HCT116 (cell line): Measurements from ENCODE around the gene ADGRL3. TPM values are rescaled to one million over a fixed set of nuclear protein-coding genes. Genes with fewer than 3 reads are reported as not detected.

Source experiments
- ATAC-seq: fragments of 200-7000 bp; cut with Tn5 transposase; 2 replicates; pipeline ENCODE4 v1.9.1; 2020; ENCODE audit warnings: mild to moderate bottlenecking, moderate library complexity
- BruUV-seq: library from RNA; stranded (reverse); fragments of 400-500 nt; replicated peaks from 2 replicates; lab custom pipeline; 2021; lab: Mats Ljungman, UMichigan
- CTCF ChIA-PET: fragments of 300-600 bp; sonication (Branson Sonifier 250); formaldehyde crosslinking; loops from one replicate; lab custom pipeline; 2021; ENCODE audit warnings: antibody characterized with exemption; lab: Charles Lee
- POLR2A ChIA-PET: fragments of 300-600, 350-600 bp; sonication (Branson Sonifier 250); formaldehyde crosslinking; loops from one replicate; lab custom pipeline; 2021; ENCODE audit warnings: antibody characterized with exemption; lab: Charles Lee
- RAD21 ChIA-PET, 2 experiments: fragments of 300-600 bp; sonication (Branson Sonifier 250); formaldehyde crosslinking; loops; one replicate each; lab custom pipeline; 2023; ENCODE audit warnings: low total read pairs in 2 of 2; ENCODE audit not compliant: uncharacterized antibody in 2 of 2, unreplicated experiment in 2 of 2, low non-redundant PET in 1 of 2; lab: Charles Lee
- DNase-seq: peaks from one replicate; pipeline ENCODE4 v3.0.0-alpha.2; 2010; ENCODE audit warnings: low read depth, low spot score
- H2AFZ ChIP-seq: fragments of 200-600 bp; shearing (Covaris generic), sonication (generic); 2 replicates; pipeline ENCODE4 v1.6.1; 2017; ENCODE audit warnings: low read depth, mixed run types, mixed read lengths, antibody characterized with exemption, low read length; ENCODE audit not compliant: poor library complexity, severe bottlenecking
- H3K27ac ChIP-seq: 2 replicates; pipeline ENCODE4 v1.5.1; 2012; ENCODE audit warnings: low read depth, low read length
- H3K27me3 ChIP-seq: fragments of 200-600 bp; sonication (generic); 2 replicates; pipeline ENCODE4 v1.6.1; 2016; ENCODE audit warnings: mixed run types, low read length, mixed read lengths; ENCODE audit not compliant: insufficient read depth
- H3K36me3 ChIP-seq, 2 experiments: fragments of 200-500 bp in 1 of 2; fragments of 200-600 bp in 1 of 2; sonication (Bioruptor generic) in 1 of 2; sonication (generic) in 1 of 2; 2 replicates each; pipeline versions ENCODE4 v1.5.1 to v1.6.1; 2014 to 2016; ENCODE audit warnings: low read length in 2 of 2, inconsistent platforms in 1 of 2, mixed read lengths in 1 of 2, mixed run types in 1 of 2; ENCODE audit not compliant: insufficient read depth in 2 of 2, control insufficient read depth in 1 of 2
- H3K4me1 ChIP-seq, 2 experiments: fragments of 200-600 bp in 1 of 2; sonication (generic) in 1 of 2; 2 replicates each; pipeline versions ENCODE4 v1.5.1 to v1.6.1; 2012 to 2017; ENCODE audit warnings: low read length in 2 of 2, inconsistent platforms in 1 of 2, mild to moderate bottlenecking in 1 of 2, mixed read lengths in 1 of 2, mixed run types in 1 of 2, moderate library complexity in 1 of 2; ENCODE audit not compliant: insufficient read depth in 2 of 2, control insufficient read depth in 1 of 2
- H3K4me2 ChIP-seq: fragments of 200-600 bp; sonication (generic); 2 replicates; pipeline ENCODE4 v1.6.1; 2017; ENCODE audit warnings: mixed run types, low read length, mixed read lengths
- H3K4me3 ChIP-seq, 2 experiments: fragments of 200-600 bp in 1 of 2; sonication (generic) in 1 of 2; replicated peaks in 1 of 2; 2 replicates each; pipeline ENCODE4 v1.5.1; 2011 to 2016; ENCODE audit warnings: low read length in 2 of 2, control low read depth in 1 of 2, low read depth in 1 of 2, mild to moderate bottlenecking in 1 of 2, mixed read lengths in 1 of 2, mixed run types in 1 of 2
- H3K79me2 ChIP-seq: fragments of 200-600 bp; sonication (generic); 2 replicates; pipeline ENCODE4 v1.6.1; 2017; ENCODE audit warnings: mild to moderate bottlenecking, mixed run types, low read length, moderate library complexity, mixed read lengths; ENCODE audit not compliant: insufficient read depth
- H3K9ac ChIP-seq: fragments of 200-600 bp; sonication (generic); 2 replicates; pipeline ENCODE4 v1.6.1; 2016; ENCODE audit warnings: low read length, mixed read lengths
- H3K9me2 ChIP-seq: fragments of 200-600 bp; sonication (generic), shearing (Covaris generic); 2 replicates; pipeline ENCODE4 v1.6.1; 2017; ENCODE audit warnings: mixed run types, mild to moderate bottlenecking, moderate library complexity; ENCODE audit not compliant: insufficient read depth
- H3K9me3 ChIP-seq, 2 experiments: fragments of 200-500 bp in 1 of 2; fragments of 200-600 bp in 1 of 2; sonication (Bioruptor generic) in 1 of 2; sonication (generic) in 1 of 2; 2 replicates each; pipeline ENCODE4 v1.6.1; 2014 to 2017; ENCODE audit warnings: low read length in 2 of 2, mixed read lengths in 2 of 2, inconsistent platforms in 1 of 2, low read depth in 1 of 2, mild to moderate bottlenecking in 1 of 2, mixed run types in 1 of 2, moderate library complexity in 1 of 2; ENCODE audit not compliant: control insufficient read depth in 1 of 2, insufficient read depth in 1 of 2
- H4K20me1 ChIP-seq: fragments of 200-600 bp; sonication (generic), shearing (Covaris generic); 2 replicates; pipeline ENCODE4 v1.6.1; 2017; ENCODE audit warnings: mixed run types, mild to moderate bottlenecking, moderate library complexity; ENCODE audit not compliant: insufficient read depth
- CBX3 ChIP-seq: IDR thresholded peaks from 2 replicates; pipeline ENCODE4 v1.6.1; 2012; ENCODE audit warnings: low read depth
- CEBPB ChIP-seq: IDR thresholded peaks from 2 replicates; pipeline ENCODE4 v1.6.1; 2012; ENCODE audit warnings: low read depth
- CTCF ChIP-seq, 3 experiments: fragments of 200-600 bp in 1 of 3; sonication (generic) in 1 of 3; IDR thresholded peaks in 2 of 3; conservative IDR thresholded peaks in 1 of 3; 2 replicates each; pipeline ENCODE4 v1.5.1; 2012 to 2017; ENCODE audit warnings: low read depth in 2 of 3, low read length in 2 of 3, antibody characterized with exemption in 1 of 3, borderline replicate concordance in 1 of 3, control low read depth in 1 of 3, mild to moderate bottlenecking in 1 of 3, mixed read lengths in 1 of 3, mixed run types in 1 of 3, moderate library complexity in 1 of 3; ENCODE audit not compliant: insufficient read depth in 1 of 3
- EZH2 ChIP-seq: fragments of 200-600 bp; sonication (generic); IDR thresholded peaks from 2 replicates; pipeline ENCODE4 v1.6.1; 2017; ENCODE audit warnings: antibody characterized with exemption, mixed run types
- EZH2phosphoT487 ChIP-seq: fragments of 200-600 bp; IDR thresholded peaks from 2 replicates; pipeline ENCODE4 v1.6.1; 2018; ENCODE audit warnings: antibody characterized with exemption, borderline replicate concordance
- FOSL1 ChIP-seq: IDR thresholded peaks from 2 replicates; pipeline ENCODE4 v1.6.1; 2012; ENCODE audit warnings: low read depth
- JUND ChIP-seq: IDR thresholded peaks from 2 replicates; pipeline ENCODE4 v1.6.1; 2012
- MAX ChIP-seq: IDR thresholded peaks from 2 replicates; pipeline ENCODE4 v1.6.1; 2012
- POLR2A ChIP-seq: IDR thresholded peaks from 2 replicates; pipeline ENCODE4 v1.7.0; 2011; ENCODE audit warnings: borderline replicate concordance; ENCODE audit not compliant: insufficient read depth, insufficient read length; ENCODE audit errors: extremely low read depth
- POLR2AphosphoS5 ChIP-seq: IDR thresholded peaks from 2 replicates; pipeline ENCODE4 v1.6.1; 2011; ENCODE audit warnings: mild to moderate bottlenecking, low read depth, low read length, moderate library complexity
- RAD21 ChIP-seq: IDR thresholded peaks from 2 replicates; pipeline ENCODE4 v1.6.1; 2012; ENCODE audit warnings: low read depth, mild to moderate bottlenecking
- SRF ChIP-seq: IDR thresholded peaks from 2 replicates; pipeline ENCODE4 v1.6.1; 2012; ENCODE audit warnings: low read depth
- YY1 ChIP-seq: IDR thresholded peaks from 2 replicates; pipeline ENCODE4 v1.6.1; 2011; ENCODE audit warnings: low read length, low read depth, moderate library complexity, mild to moderate bottlenecking; ENCODE audit not compliant: insufficient replicate concordance; ENCODE audit errors: extremely low read depth
- intact Hi-C: fragments of 100-400 bp; cut with micrococcal nuclease; formaldehyde crosslinking; loops from 2 replicates; pipeline ENCODE4 v1.10.0; 2022
- total RNA-seq: library from RNA; stranded (reverse); gene quantifications from one replicate; pipeline ENCODE4 v1.2.1, GENCODE V29; 2021; ENCODE audit not compliant: unreplicated experiment
- TF ChIP-seq, protein P1 (sequence below): IDR thresholded peaks from 2 replicates; pipeline ENCODE4 v1.6.1; 2012

ADGRL3 gene
- total RNA-seq, 1 experiment from 2014 or later: not detected

DNA sequence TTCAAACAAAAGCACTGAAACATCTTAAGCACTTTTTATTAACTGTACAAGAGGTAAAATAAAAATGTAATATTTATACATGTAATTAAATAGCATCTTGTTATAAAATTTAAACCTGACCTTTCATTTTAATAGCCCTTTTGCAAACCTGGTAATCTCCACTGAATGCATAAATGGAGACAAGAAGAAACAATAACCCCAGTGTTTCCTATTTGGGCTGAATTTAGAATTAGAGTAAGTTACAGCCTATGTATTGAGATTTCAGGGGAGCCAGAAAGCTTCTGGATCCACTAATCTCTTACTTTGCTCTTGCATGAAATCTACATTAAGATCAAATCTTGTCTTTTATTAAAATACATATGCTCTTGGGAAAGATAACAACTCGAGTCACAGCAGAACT, 261.8 kb downstream of the ADGRL3 start:
- Histone ChIP-seq H3K9me2 (no peaks in the 10 kb centered on the region), H3K4me2 (no peak overlapping the region), H3K4me3 (no peak overlapping the region), H3K36me3 (no peaks in the 10 kb centered on the region), H3K79me2 (no peaks in the 10 kb centered on the region), H3K4me1 (no peaks in the 10 kb centered on the region), H4K20me1 (no peaks in the 10 kb centered on the region), H3K27ac (no peak overlapping the region), H2AFZ (no peak overlapping the region), H3K9ac (no peak overlapping the region), H3K27me3 (no peaks in the 10 kb centered on the region), H3K9me3 (peaks cover 4 to 5% of the 10 kb centered on the region in 2 experiments; a peak in 2 of 4 replicates)
- BruUV-seq: no TSS peak
- ChIA-PET RAD21 (no interaction called here), CTCF (no interaction called here), POLR2A (no interaction called here)
- TF ChIP-seq CEBPB: no peak
- TF ChIP-seq RAD21: no peak
- no peak for TF ChIP-seq CBX3
- no peak for TF ChIP-seq YY1
- TF ChIP-seq POLR2AphosphoS5: no peak
- TF ChIP-seq SRF: no peak
- TF ChIP-seq, protein P1, sequence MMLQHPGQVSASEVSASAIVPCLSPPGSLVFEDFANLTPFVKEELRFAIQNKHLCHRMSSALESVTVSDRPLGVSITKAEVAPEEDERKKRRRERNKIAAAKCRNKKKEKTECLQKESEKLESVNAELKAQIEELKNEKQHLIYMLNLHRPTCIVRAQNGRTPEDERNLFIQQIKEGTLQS: no peak
- no peak for TF ChIP-seq CTCF (IDR thresholded peaks at IDR 0.05 in 2 of 3, conservative IDR thresholded peaks at IDR 0.05 in 1 of 3; ENCODE audit: borderline replicate concordance in 1 of 3, insufficient read depth in 1 of 3, low read depth in 2 of 3, low read length in 2 of 3)
- no peak for TF ChIP-seq MAX
- TF ChIP-seq EZH2: no peak
- no peak for TF ChIP-seq POLR2A
- TF ChIP-seq JUND: no peak
- TF ChIP-seq EZH2phosphoT487: no peak
- TF ChIP-seq FOSL1: no peak
- no peak for DNase-seq
- ATAC-seq: no peak
- intact Hi-C loops: no loop called here
